Stimulated activated CD4-positive, alpha-beta T cell treated with anti-CD3 and anti-CD28 coated beads, Interleukin-4, amount 100 ng/mL, for 24 hours (primary cell): ENCODE measurements around the gene TF.
"Not testable (repeated sequence)": the region's sequence is repeated elsewhere in the genome, so short reads cannot be mapped to it uniquely, and the experiment has no call there.

ENCODE experiments used
- DNase-seq: peaks from one replicate; pipeline ENCODE4 v3.0.0-alpha.2; 2020

Gene TF

GRCh38 chr3:133769536-133769935, 23.3 kb downstream of the TF start:
- DNase-seq, result no peak

- DNase-seq, result no peak
Measured at GRCh38 chr3:133773732-133774131, 27.5 kb downstream of the TF start.

GRCh38 chr3:133775309-133775708, 29.1 kb downstream of the TF start:
- DNase-seq, result no peak

- no peak for DNase-seq
Measured at GRCh38 chr3:133775835-133776234, 29.6 kb downstream of the TF start.

GRCh38 chr3:133776794-133777438, 30.7 kb downstream of the TF start:
- no peak for DNase-seq

GRCh38 chr3:133777807-133778568, 31.8 kb downstream of the TF start:
- no peak for DNase-seq

GRCh38 chr3:133779626-133780203, 33.5 kb downstream of the TF start:
- no peak for DNase-seq

GRCh38 chr3:133780756-133781155, 34.6 kb downstream of the TF start:
- not testable (repeated sequence) for DNase-seq

GRCh38 chr3:133781570-133781969, 35.4 kb downstream of the TF start:
- DNase-seq, result no peak

GRCh38 chr3:133782454-133782853, 36.3 kb downstream of the TF start:
- DNase-seq, result no peak

GRCh38 chr3:133783762-133784161, 37.6 kb downstream of the TF start:
- no peak for DNase-seq

GRCh38 chr3:133788024-133788423, 41.8 kb downstream of the TF start:
- no peak for DNase-seq

- DNase-seq, result no peak
Measured at GRCh38 chr3:133792171-133792763, 46.1 kb downstream of the TF start.

GRCh38 chr3:133797396-133798105, 51.4 kb downstream of the TF start:
- DNase-seq, result no peak

GRCh38 chr3:133799794-133800585, 53.8 kb downstream of the TF start:
- no peak for DNase-seq

- DNase-seq, result no peak
Measured at GRCh38 chr3:133803469-133803868, 57.3 kb downstream of the TF start.

GRCh38 chr3:133804896-133805295, 58.7 kb downstream of the TF start:
- no peak for DNase-seq

- DNase-seq, result no peak
Measured at GRCh38 chr3:133805384-133805701, 59.1 kb downstream of the TF start.

- peak; percentile 98 for DNase-seq
Measured at GRCh38 chr3:133805702-133806475, 59.7 kb downstream of the TF start, which contains the start of gene SRPRB. SRPRB (plus strand) TSS chr3:133805815; CDS start chr3:133805849, 34 bp downstream.

GRCh38 chr3:133812872-133813271, 66.7 kb downstream of the TF start:
- DNase-seq, result no peak

GRCh38 chr3:133815386-133815785, 69.2 kb downstream of the TF start:
- DNase-seq, result no peak

- DNase-seq, result no peak
Measured at GRCh38 chr3:133820129-133820528, 73.9 kb downstream of the TF start.
